Measurements from ENCODE around the gene BTBD9.

The BTBD9 gene

GRCh38 chr6:38599966-38600550 is 39.7 kb downstream of the BTBD9 start:
- H3K4me1 ChIP-seq (ENCODE audit: control insufficient read depth, insufficient read depth, low read length), result no peaks in the 10 kb centered on the region
- H3K9me3 ChIP-seq (ENCODE audit: control insufficient read depth, insufficient read depth, low read length), result no peaks in the 10 kb centered on the region
- H3K4me3 ChIP-seq (ENCODE audit: low read length), result no peak overlapping the region
- H3K36me3 ChIP-seq (ENCODE audit: control insufficient read depth, insufficient read depth, low read length), result no peaks in the 10 kb centered on the region
- DNase-seq (ENCODE audit: low read depth, low spot score), result no peak
- WGBS (ENCODE audit: insufficient coverage, insufficient read length), result no CpG with 5 or more reads among the region's 4 CpGs
- H3K27ac ChIP-seq (ENCODE audit: low read length), result no peak overlapping the region
- no peaks in the 10 kb centered on the region for H3K27me3 ChIP-seq (ENCODE audit: control insufficient read depth, insufficient read depth, low read length)

- WGBS (ENCODE audit: insufficient coverage, insufficient read length), result no CpG with 5 or more reads among the region's 5 CpGs
- no peak overlapping the region for H3K27ac ChIP-seq (ENCODE audit: low read length)
These were observed 40.5 kb downstream of the BTBD9 start for GRCh38 chr6:38599261-38599660.

GRCh38 chr6:38593998-38594665 is 45.6 kb downstream of the BTBD9 start:
- Histone ChIP-seq H3K27ac (ENCODE audit: low read length) (no peak overlapping the region), H3K36me3 (ENCODE audit: control insufficient read depth, insufficient read depth, low read length) (no peaks in the 10 kb centered on the region), H3K4me3 (ENCODE audit: low read length) (no peak overlapping the region), H3K27me3 (ENCODE audit: control insufficient read depth, insufficient read depth, low read length) (no peaks in the 10 kb centered on the region), H3K9me3 (ENCODE audit: control insufficient read depth, insufficient read depth, low read length) (no peaks in the 10 kb centered on the region), H3K4me1 (ENCODE audit: control insufficient read depth, insufficient read depth, low read length) (no peaks in the 10 kb centered on the region)
- DNase-seq (ENCODE audit: low read depth, low spot score), result no peak
- WGBS (ENCODE audit: insufficient coverage, insufficient read length), result no CpG with 5 or more reads among the region's 3 CpGs

More at GRCh38 chr6:38599261-38599660, 40.5 kb downstream of the BTBD9 start:
- no peaks in the 10 kb centered on the region for H3K36me3 ChIP-seq (ENCODE audit: control insufficient read depth, insufficient read depth, low read length)
- H3K27me3 ChIP-seq (ENCODE audit: control insufficient read depth, insufficient read depth, low read length), result no peaks in the 10 kb centered on the region
- no peaks in the 10 kb centered on the region for H3K4me1 ChIP-seq (ENCODE audit: control insufficient read depth, insufficient read depth, low read length)
- H3K9me3 ChIP-seq (ENCODE audit: control insufficient read depth, insufficient read depth, low read length), result no peaks in the 10 kb centered on the region
- DNase-seq (ENCODE audit: low read depth, low spot score), result no peak
- no peak overlapping the region for H3K4me3 ChIP-seq (ENCODE audit: low read length)

GRCh38 chr6:38593409-38593808 is 46.3 kb downstream of the BTBD9 start:
- H3K9me3 ChIP-seq (ENCODE audit: control insufficient read depth, insufficient read depth, low read length), result no peaks in the 10 kb centered on the region
- no peak overlapping the region for H3K27ac ChIP-seq (ENCODE audit: low read length)
- no peak for DNase-seq (ENCODE audit: low read depth, low spot score)
- H3K4me1 ChIP-seq (ENCODE audit: control insufficient read depth, insufficient read depth, low read length), result no peaks in the 10 kb centered on the region
- no peak overlapping the region for H3K4me3 ChIP-seq (ENCODE audit: low read length)
- H3K27me3 ChIP-seq (ENCODE audit: control insufficient read depth, insufficient read depth, low read length), result no peaks in the 10 kb centered on the region
- H3K36me3 ChIP-seq (ENCODE audit: control insufficient read depth, insufficient read depth, low read length), result no peaks in the 10 kb centered on the region

GRCh38 chr6:38591439-38591838 is 48.3 kb downstream of the BTBD9 start:
- WGBS (ENCODE audit: insufficient coverage, insufficient read length), result no CpG with 5 or more reads among the region's 1 CpG
- H3K27ac ChIP-seq (ENCODE audit: low read length), result no peak overlapping the region
- no peak overlapping the region for H3K4me3 ChIP-seq (ENCODE audit: low read length)
- H3K4me1 ChIP-seq (ENCODE audit: control insufficient read depth, insufficient read depth, low read length), result no peaks in the 10 kb centered on the region
- no peak for DNase-seq (ENCODE audit: low read depth, low spot score)
- H3K27me3 ChIP-seq (ENCODE audit: control insufficient read depth, insufficient read depth, low read length), result no peaks in the 10 kb centered on the region
- H3K36me3 ChIP-seq (ENCODE audit: control insufficient read depth, insufficient read depth, low read length), result no peaks in the 10 kb centered on the region
- no peaks in the 10 kb centered on the region for H3K9me3 ChIP-seq (ENCODE audit: control insufficient read depth, insufficient read depth, low read length)

- H3K4me1 ChIP-seq (ENCODE audit: control insufficient read depth, insufficient read depth, low read length), result no peaks in the 10 kb centered on the region
- DNase-seq (ENCODE audit: low read depth, low spot score), result no peak
- no peaks in the 10 kb centered on the region for H3K27me3 ChIP-seq (ENCODE audit: control insufficient read depth, insufficient read depth, low read length)
- no peaks in the 10 kb centered on the region for H3K36me3 ChIP-seq (ENCODE audit: control insufficient read depth, insufficient read depth, low read length)
- H3K27ac ChIP-seq (ENCODE audit: low read length), result no peak overlapping the region
- WGBS (ENCODE audit: insufficient coverage, insufficient read length), result no CpG with 5 or more reads among the region's 1 CpG
- H3K9me3 ChIP-seq (ENCODE audit: control insufficient read depth, insufficient read depth, low read length), result no peaks in the 10 kb centered on the region
- H3K4me3 ChIP-seq (ENCODE audit: low read length), result no peak overlapping the region
These were observed 50.4 kb downstream of the BTBD9 start for GRCh38 chr6:38589367-38589720.

GRCh38 chr6:38588631-38589366 is 50.9 kb downstream of the BTBD9 start:
- no peaks in the 10 kb centered on the region for H3K27me3 ChIP-seq (ENCODE audit: control insufficient read depth, insufficient read depth, low read length)
- H3K36me3 ChIP-seq (ENCODE audit: control insufficient read depth, insufficient read depth, low read length), result no peaks in the 10 kb centered on the region
- no peak overlapping the region for H3K27ac ChIP-seq (ENCODE audit: low read length)
- no peaks in the 10 kb centered on the region for H3K9me3 ChIP-seq (ENCODE audit: control insufficient read depth, insufficient read depth, low read length)
- no peak for DNase-seq (ENCODE audit: low read depth, low spot score)
- no peak overlapping the region for H3K4me3 ChIP-seq (ENCODE audit: low read length)
- WGBS (ENCODE audit: insufficient coverage, insufficient read length), result no CpG with 5 or more reads among the region's 2 CpGs
- no peaks in the 10 kb centered on the region for H3K4me1 ChIP-seq (ENCODE audit: control insufficient read depth, insufficient read depth, low read length)

GRCh38 chr6:38587766-38588362 is 51.9 kb downstream of the BTBD9 start:
- no peaks in the 10 kb centered on the region for H3K36me3 ChIP-seq (ENCODE audit: control insufficient read depth, insufficient read depth, low read length)
- no peaks in the 10 kb centered on the region for H3K4me1 ChIP-seq (ENCODE audit: control insufficient read depth, insufficient read depth, low read length)
- no CpG with 5 or more reads among the region's 6 CpGs for WGBS (ENCODE audit: insufficient coverage, insufficient read length)
- H3K27me3 ChIP-seq (ENCODE audit: control insufficient read depth, insufficient read depth, low read length), result no peaks in the 10 kb centered on the region
- no peak overlapping the region for H3K4me3 ChIP-seq (ENCODE audit: low read length)
- no peaks in the 10 kb centered on the region for H3K9me3 ChIP-seq (ENCODE audit: control insufficient read depth, insufficient read depth, low read length)
- DNase-seq (ENCODE audit: low read depth, low spot score), result no peak
- H3K27ac ChIP-seq (ENCODE audit: low read length), result no peak overlapping the region

- H3K4me1 ChIP-seq (ENCODE audit: control insufficient read depth, insufficient read depth, low read length), result no peaks in the 10 kb centered on the region
- H3K4me3 ChIP-seq (ENCODE audit: low read length), result no peak overlapping the region
- H3K27me3 ChIP-seq (ENCODE audit: control insufficient read depth, insufficient read depth, low read length), result no peaks in the 10 kb centered on the region
- H3K9me3 ChIP-seq (ENCODE audit: control insufficient read depth, insufficient read depth, low read length), result no peaks in the 10 kb centered on the region
- no peak overlapping the region for H3K27ac ChIP-seq (ENCODE audit: low read length)
- DNase-seq (ENCODE audit: low read depth, low spot score), result no peak
- no CpG with 5 or more reads among the region's 6 CpGs for WGBS (ENCODE audit: insufficient coverage, insufficient read length)
- H3K36me3 ChIP-seq (ENCODE audit: control insufficient read depth, insufficient read depth, low read length), result no peaks in the 10 kb centered on the region
These were observed 52.7 kb downstream of the BTBD9 start for GRCh38 chr6:38586992-38587391.

GRCh38 chr6:38584731-38585130 is 55.0 kb downstream of the BTBD9 start:
- no peaks in the 10 kb centered on the region for H3K27me3 ChIP-seq (ENCODE audit: control insufficient read depth, insufficient read depth, low read length)
- no peak overlapping the region for H3K4me3 ChIP-seq (ENCODE audit: low read length)
- H3K4me1 ChIP-seq (ENCODE audit: control insufficient read depth, insufficient read depth, low read length), result no peaks in the 10 kb centered on the region
- DNase-seq (ENCODE audit: low read depth, low spot score), result no peak
- H3K27ac ChIP-seq (ENCODE audit: low read length), result no peak overlapping the region
- H3K36me3 ChIP-seq (ENCODE audit: control insufficient read depth, insufficient read depth, low read length), result no peaks in the 10 kb centered on the region
- no CpG with 5 or more reads among the region's 2 CpGs for WGBS (ENCODE audit: insufficient coverage, insufficient read length)
- no peaks in the 10 kb centered on the region for H3K9me3 ChIP-seq (ENCODE audit: control insufficient read depth, insufficient read depth, low read length)

Data from iPS DF 6.9 (cell line).